K562 (cell line): ENCODE data around the gene C3.

Experiments
- CTCF ChIP-seq, 3 experiments: IDR thresholded peaks in 2 of 3; conservative IDR thresholded peaks in 1 of 3; 2 replicates each; pipeline ENCODE4 v1.5.1; 2011 to 2012; ENCODE audit warnings: low read length in 3 of 3, mild to moderate bottlenecking in 3 of 3, control low read depth in 2 of 3, improper control_type of control experiment in 1 of 3, inconsistent platforms in 1 of 3, low read depth in 1 of 3, mixed read lengths in 1 of 3, moderate library complexity in 1 of 3; ENCODE audit not compliant: insufficient read depth in 2 of 3
- GABPA ChIP-seq: fragments of 200-800 bp; sonication (Bioruptor generic); conservative IDR thresholded peaks from 2 replicates; pipeline ENCODE4 v1.6.1; 2016; ENCODE audit warnings: low read depth, missing genetic modification characterization, missing compliant biosample characterization
- KLF13 ChIP-seq: fragments of 450-650 bp; IDR thresholded peaks from 2 replicates; pipeline ENCODE4 v1.6.1; 2016; ENCODE audit warnings: missing genetic modification characterization, low read depth, mild to moderate bottlenecking, missing compliant biosample characterization, moderate library complexity, borderline replicate concordance
- SMARCC2 ChIP-seq: fragments of 450-650 bp; IDR thresholded peaks from 2 replicates; pipeline ENCODE4 v1.6.1; 2017; ENCODE audit warnings: antibody characterized with exemption, moderate library complexity, mild to moderate bottlenecking, low read depth
- ZBTB8A ChIP-seq: fragments of 450-650 bp; IDR thresholded peaks from 2 replicates; pipeline ENCODE4 v1.6.1; 2018; ENCODE audit warnings: mild to moderate bottlenecking, moderate library complexity; ENCODE audit not compliant: partially characterized antibody
- ZNF174 ChIP-seq: fragments of 250-450 bp; sonication (Bioruptor Pico); IDR thresholded peaks from 2 replicates; pipeline ENCODE4 v1.4.0; 2020; ENCODE audit warnings: mild to moderate bottlenecking
- ZSCAN32 ChIP-seq: fragments of 450-650 bp; formaldehyde crosslinking; IDR thresholded peaks from 2 replicates; pipeline ENCODE4 v1.4.0; 2020; ENCODE audit warnings: mild to moderate bottlenecking, moderate library complexity
- TF ChIP-seq, protein P1 (sequence below): fragments of 200-400 bp; formaldehyde crosslinking; IDR thresholded peaks from 2 replicates; pipeline ENCODE4 v1.6.1; 2017; ENCODE audit warnings: mild to moderate bottlenecking, low read depth, low read length, moderate library complexity
- TF ChIP-seq, protein P2 (sequence below): fragments of 450-650 bp; IDR thresholded peaks from 2 replicates; pipeline ENCODE4 v1.6.1; 2016; ENCODE audit warnings: mild to moderate bottlenecking

DNA sequence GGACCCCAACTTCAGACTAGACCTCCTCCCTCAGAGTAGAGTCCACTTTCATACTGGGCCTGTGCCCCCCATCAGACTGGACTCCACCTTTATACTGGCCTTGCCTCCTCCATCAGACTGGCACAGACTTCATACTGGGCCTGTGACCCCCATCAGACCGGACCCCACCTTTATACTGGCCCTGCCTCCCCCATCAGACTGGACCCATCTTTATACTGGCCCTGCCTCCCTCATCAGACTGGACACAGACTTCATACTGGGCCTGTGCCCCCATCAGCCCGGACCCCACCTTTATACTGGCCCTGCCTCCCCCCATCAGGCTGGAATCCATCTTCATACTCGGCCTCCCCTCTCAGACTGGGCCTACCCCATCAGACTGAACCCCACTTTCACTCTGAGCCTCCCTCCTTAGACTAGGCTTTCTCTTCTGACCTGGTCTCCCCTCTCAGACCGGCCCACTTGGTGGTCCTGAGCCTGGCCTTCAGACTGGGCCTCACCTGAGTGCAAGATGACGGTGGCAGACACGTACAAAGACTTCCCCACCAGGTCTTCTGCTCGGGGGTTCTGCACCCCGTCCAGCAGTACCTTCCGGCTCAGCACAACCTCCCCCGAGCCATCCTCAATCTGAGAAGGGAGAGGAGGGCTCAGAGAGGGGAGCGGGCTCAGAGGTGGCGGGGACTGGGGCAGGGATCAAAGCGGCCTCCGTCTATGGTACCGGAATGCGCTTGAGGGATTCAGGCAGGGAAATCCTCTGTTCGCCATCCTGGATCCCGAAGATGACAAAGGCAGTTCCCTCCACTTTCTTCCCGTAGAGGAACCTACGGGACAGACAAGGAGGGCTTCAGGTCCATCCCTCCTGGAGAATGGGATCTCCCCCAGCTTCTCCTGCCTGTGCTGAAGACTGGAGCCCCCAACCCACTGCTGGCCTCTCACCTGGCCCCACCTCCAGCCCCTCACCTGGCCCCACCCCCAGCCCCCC lies 7.5 kb downstream of the C3 start:
- TF ChIP-seq, protein P1, sequence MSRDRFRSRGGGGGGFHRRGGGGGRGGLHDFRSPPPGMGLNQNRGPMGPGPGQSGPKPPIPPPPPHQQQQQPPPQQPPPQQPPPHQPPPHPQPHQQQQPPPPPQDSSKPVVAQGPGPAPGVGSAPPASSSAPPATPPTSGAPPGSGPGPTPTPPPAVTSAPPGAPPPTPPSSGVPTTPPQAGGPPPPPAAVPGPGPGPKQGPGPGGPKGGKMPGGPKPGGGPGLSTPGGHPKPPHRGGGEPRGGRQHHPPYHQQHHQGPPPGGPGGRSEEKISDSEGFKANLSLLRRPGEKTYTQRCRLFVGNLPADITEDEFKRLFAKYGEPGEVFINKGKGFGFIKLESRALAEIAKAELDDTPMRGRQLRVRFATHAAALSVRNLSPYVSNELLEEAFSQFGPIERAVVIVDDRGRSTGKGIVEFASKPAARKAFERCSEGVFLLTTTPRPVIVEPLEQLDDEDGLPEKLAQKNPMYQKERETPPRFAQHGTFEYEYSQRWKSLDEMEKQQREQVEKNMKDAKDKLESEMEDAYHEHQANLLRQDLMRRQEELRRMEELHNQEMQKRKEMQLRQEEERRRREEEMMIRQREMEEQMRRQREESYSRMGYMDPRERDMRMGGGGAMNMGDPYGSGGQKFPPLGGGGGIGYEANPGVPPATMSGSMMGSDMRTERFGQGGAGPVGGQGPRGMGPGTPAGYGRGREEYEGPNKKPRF: no peak
- TF ChIP-seq, protein P2, sequence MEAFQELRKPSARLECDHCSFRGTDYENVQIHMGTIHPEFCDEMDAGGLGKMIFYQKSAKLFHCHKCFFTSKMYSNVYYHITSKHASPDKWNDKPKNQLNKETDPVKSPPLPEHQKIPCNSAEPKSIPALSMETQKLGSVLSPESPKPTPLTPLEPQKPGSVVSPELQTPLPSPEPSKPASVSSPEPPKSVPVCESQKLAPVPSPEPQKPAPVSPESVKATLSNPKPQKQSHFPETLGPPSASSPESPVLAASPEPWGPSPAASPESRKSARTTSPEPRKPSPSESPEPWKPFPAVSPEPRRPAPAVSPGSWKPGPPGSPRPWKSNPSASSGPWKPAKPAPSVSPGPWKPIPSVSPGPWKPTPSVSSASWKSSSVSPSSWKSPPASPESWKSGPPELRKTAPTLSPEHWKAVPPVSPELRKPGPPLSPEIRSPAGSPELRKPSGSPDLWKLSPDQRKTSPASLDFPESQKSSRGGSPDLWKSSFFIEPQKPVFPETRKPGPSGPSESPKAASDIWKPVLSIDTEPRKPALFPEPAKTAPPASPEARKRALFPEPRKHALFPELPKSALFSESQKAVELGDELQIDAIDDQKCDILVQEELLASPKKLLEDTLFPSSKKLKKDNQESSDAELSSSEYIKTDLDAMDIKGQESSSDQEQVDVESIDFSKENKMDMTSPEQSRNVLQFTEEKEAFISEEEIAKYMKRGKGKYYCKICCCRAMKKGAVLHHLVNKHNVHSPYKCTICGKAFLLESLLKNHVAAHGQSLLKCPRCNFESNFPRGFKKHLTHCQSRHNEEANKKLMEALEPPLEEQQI: no peak
- TF ChIP-seq KLF13 (tag): no peak
- TF ChIP-seq ZSCAN32 (CRISPR knock-in tag): no peak
- TF ChIP-seq GABPA: no peak
- TF ChIP-seq SMARCC2: no peak
- no peak for TF ChIP-seq ZBTB8A
- no peak for TF ChIP-seq ZNF174 (CRISPR knock-in tag)
- TF ChIP-seq CTCF (IDR thresholded peaks at IDR 0.05 in 2 of 3, conservative IDR thresholded peaks at IDR 0.05 in 1 of 3; ENCODE audit: insufficient read depth in 2 of 3, low read depth in 1 of 3, low read length in 3 of 3): no peak
